Activated T-cell treated with anti-CD3 and anti-CD28 coated beads, Interleukin-2, amount 50 U/mL, for 24 hours (primary cell): ENCODE data around the gene C5.

Experiments
- DNase-seq: peaks from one replicate; pipeline ENCODE4 v3.0.0-alpha.2; 2020
- H3K27ac Mint-ChIP-seq: 2 replicates; pipeline ENCODE4 v1.8.0; 2020; ENCODE audit warnings: mild to moderate bottlenecking, mixed read lengths
- H3K27me3 Mint-ChIP-seq: 2 replicates; pipeline ENCODE4 v1.8.0; 2020; ENCODE audit warnings: mixed read lengths
- H3K36me3 Mint-ChIP-seq: 2 replicates; pipeline ENCODE4 v1.8.0; 2020; ENCODE audit warnings: low read depth, mixed read lengths
- H3K4me1 Mint-ChIP-seq: 2 replicates; pipeline ENCODE4 v1.8.0; 2020; ENCODE audit warnings: low read depth, mixed read lengths
- H3K4me3 Mint-ChIP-seq: 2 replicates; pipeline ENCODE4 v1.8.0; 2020; ENCODE audit warnings: mild to moderate bottlenecking, moderate library complexity, mixed read lengths
- H3K9me3 Mint-ChIP-seq: 2 replicates; pipeline ENCODE4 v1.8.0; 2020; ENCODE audit warnings: mixed read lengths

The C5 gene

DNA sequence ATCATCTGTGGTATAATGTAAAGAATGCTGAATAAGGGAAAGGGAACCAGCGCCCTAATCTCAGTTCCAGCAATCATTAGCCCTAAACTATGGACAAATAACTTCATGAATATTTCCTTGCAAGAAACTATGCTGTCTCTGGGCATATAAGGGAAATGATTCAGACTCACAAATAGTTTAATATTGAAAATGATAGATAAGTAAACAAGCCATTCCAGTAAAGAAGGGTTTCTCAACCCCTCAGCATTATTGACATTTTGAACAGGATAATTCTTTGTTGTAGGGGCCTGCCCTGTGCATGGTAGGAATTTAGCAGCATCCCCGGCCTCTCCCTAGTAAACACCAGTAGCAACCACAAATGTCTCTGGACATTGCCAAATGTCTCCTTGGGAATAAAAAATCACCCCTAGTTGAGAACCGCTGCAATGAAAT, 23.8 kb downstream of the C5 start:
- Mint-ChIP-seq H3K36me3 (no peaks in the 10 kb centered on the region), H3K4me3 (no peak overlapping the region), H3K4me1 (no peaks in the 10 kb centered on the region), H3K9me3 (no peaks in the 10 kb centered on the region), H3K27ac (no peak overlapping the region), H3K27me3 (no peaks in the 10 kb centered on the region)
- no peak for DNase-seq

DNA sequence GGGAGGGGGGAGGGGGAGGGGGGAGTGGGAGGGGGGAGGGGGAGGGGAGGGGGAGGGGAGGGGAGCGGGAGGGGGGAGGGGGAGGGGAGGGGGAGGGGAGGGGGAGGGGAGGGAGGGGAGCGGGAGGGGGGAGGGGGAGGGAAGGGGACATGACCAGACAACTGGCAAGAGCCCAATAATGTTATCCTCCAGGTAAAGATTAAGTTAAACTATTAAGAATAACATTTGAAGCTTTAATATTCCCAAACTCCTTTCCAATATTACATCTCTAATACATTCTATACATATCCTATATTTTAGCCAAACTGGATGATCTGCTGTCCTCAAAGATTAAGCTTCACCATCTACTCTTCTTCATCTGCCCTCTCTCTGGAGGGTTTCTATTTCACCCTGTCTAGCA, 25.8 kb downstream of the C5 start:
- Mint-ChIP-seq H3K36me3 (no peaks in the 10 kb centered on the region), H3K9me3 (no peaks in the 10 kb centered on the region), H3K27me3 (no peaks in the 10 kb centered on the region), H3K4me1 (no peaks in the 10 kb centered on the region), H3K27ac (no peak overlapping the region), H3K4me3 (no peak overlapping the region)
- DNase-seq: no peak

DNA sequence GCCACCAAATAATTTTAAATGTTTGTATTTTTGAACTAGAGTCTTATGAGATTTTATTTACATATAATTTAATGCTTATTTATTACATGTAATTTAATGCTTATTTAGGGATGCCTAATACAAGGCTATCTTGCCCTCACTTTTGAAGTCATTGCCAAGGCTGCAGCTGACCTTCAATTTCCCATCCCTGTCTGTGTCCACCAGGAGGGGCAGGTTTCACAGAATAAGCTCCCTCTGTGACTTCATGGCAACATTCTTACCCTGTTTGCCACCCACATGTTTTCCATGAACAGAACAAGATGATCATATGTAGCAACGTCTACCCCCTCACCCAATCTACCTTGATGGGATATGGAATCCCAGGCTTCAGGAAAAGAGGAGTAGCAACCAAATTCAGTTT, 27.0 kb downstream of the C5 start:
- no peak for DNase-seq
- no peaks in the 10 kb centered on the region for H3K9me3 Mint-ChIP-seq
- no peaks in the 10 kb centered on the region for H3K36me3 Mint-ChIP-seq
- no peaks in the 10 kb centered on the region for H3K27me3 Mint-ChIP-seq
- no peak overlapping the region for H3K27ac Mint-ChIP-seq
- H3K4me3 Mint-ChIP-seq: no peak overlapping the region
- no peaks in the 10 kb centered on the region for H3K4me1 Mint-ChIP-seq

GRCh38 chr9:121021301-121021700, 28.8 kb downstream of the C5 start:
- Mint-ChIP-seq H3K36me3 (no peaks in the 10 kb centered on the region), H3K4me3 (no peak overlapping the region), H3K9me3 (no peaks in the 10 kb centered on the region), H3K4me1 (no peaks in the 10 kb centered on the region), H3K27me3 (no peaks in the 10 kb centered on the region), H3K27ac (no peak overlapping the region)
- no peak for DNase-seq

DNA sequence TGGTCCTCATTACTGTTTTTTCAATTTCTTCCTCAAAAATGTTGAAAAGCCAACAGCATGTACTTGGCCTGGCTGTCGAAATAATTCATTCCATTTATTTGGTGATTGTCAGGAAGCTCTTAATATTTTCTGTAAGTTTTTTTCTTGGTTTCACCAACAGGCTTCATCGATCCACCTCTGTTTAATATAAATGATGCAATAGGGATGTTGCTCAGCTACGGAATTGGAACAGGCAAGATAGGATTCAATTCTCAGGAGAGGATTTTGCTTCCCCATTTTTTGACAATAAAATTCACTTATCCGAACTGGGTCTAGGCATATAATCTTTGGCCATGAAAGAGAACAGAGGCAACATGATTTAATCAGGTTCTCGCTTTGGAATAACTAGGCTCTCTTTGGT, 30.8 kb downstream of the C5 start:
- Mint-ChIP-seq H3K36me3 (no peaks in the 10 kb centered on the region), H3K4me1 (no peaks in the 10 kb centered on the region), H3K27ac (no peak overlapping the region), H3K4me3 (no peak overlapping the region), H3K27me3 (no peaks in the 10 kb centered on the region), H3K9me3 (no peaks in the 10 kb centered on the region)
- DNase-seq: no peak

DNA sequence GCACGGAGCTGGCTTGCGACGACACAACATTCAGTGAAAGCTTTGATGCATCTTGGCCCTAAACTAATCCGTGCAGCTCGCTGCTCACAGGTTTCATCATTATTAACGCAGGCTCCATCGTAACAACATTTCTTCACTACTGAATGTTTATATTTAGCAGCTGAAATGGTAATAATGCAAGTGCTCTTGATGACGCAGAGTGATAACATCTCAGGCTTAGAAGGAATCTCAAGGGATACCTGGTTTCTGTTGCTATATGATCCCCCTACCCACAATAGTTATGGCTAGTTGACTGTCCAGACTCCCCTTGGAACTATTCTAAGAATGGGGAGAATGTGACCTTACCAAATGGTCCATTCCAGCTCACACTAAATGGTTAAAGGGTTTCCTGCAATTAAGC, 36.2 kb downstream of the C5 start:
- H3K36me3 Mint-ChIP-seq: no peaks in the 10 kb centered on the region
- H3K9me3 Mint-ChIP-seq: no peaks in the 10 kb centered on the region
- no peaks in the 10 kb centered on the region for H3K27me3 Mint-ChIP-seq
- H3K27ac Mint-ChIP-seq: no peak overlapping the region
- DNase-seq: no peak
- H3K4me3 Mint-ChIP-seq: no peak overlapping the region
- peaks cover 1% of the 10 kb centered on the region for H3K4me1 Mint-ChIP-seq

DNA sequence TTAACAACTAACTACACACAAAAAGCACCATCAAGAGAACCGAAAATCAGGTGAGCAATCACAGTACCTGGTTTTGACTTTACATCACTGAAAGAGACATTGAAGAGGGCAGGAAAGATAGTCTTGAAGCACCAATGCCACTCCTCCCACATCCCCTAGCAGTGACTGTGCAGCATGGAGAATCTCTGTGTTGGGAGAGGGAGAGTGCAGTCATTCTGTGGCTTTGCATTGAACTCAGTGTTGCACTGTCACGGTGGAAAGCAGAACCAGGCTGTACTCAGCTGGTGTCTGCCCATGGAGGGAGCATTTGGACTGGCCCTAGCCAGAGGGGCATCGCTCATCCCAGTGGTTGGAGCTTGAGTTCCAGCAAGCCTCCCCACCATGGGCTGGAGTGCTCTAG, 40.4 kb downstream of the C5 start:
- Mint-ChIP-seq H3K27me3 (no peaks in the 10 kb centered on the region), H3K4me3 (no peak overlapping the region), H3K27ac (no peak overlapping the region), H3K4me1 (peaks cover 1% of the 10 kb centered on the region), H3K36me3 (no peaks in the 10 kb centered on the region), H3K9me3 (no peaks in the 10 kb centered on the region)
- DNase-seq: no peak

DNA sequence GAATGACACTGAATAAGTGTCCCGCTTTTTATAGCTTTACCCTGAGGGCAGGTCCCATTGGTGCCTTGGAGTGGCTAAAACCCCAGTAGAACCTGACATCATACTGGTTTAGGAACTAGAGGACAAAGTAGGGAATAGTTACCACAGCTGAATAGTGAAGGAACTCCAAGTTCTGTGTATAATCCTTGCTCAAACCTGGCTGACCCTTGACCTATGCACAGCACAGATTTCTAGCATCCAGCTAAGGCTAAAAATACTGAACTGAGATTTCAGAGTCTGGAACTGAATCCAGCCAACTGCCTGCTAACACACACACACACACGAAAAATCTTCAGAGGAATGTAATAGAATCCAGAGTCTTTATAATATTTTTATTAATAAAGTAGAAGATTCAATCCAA, 50.8 kb downstream of the C5 start:
- H3K9me3 Mint-ChIP-seq: no peaks in the 10 kb centered on the region
- no peak overlapping the region for H3K27ac Mint-ChIP-seq
- no peaks in the 10 kb centered on the region for H3K27me3 Mint-ChIP-seq
- DNase-seq: no peak
- no peaks in the 10 kb centered on the region for H3K36me3 Mint-ChIP-seq
- no peaks in the 10 kb centered on the region for H3K4me1 Mint-ChIP-seq
- no peak overlapping the region for H3K4me3 Mint-ChIP-seq

GRCh38 chr9:120998111-120998510, 52.0 kb downstream of the C5 start:
- Mint-ChIP-seq H3K27ac (no peak overlapping the region), H3K4me3 (no peak overlapping the region), H3K4me1 (no peaks in the 10 kb centered on the region), H3K27me3 (no peaks in the 10 kb centered on the region), H3K9me3 (no peaks in the 10 kb centered on the region), H3K36me3 (no peaks in the 10 kb centered on the region)
- DNase-seq: no peak

DNA sequence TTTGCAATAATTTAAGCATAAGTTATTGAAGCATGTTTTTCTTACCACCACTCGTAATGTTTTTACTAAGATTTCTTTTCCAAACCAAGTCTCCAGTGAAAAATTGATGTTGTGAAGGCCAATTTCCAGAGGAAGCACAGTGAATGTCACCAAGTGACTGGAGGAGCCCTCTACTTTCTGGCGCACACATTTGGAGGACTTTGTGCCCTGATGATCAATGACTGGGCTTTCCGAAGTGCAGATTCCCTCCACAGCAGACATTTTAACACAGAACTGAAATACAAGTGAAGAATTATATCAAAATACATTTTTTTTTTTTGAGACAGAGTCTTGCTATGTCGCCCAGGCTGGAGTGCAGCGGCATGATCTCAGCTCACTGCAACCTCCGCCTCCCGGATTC, 52.6 kb downstream of the C5 start:
- no peak overlapping the region for H3K27ac Mint-ChIP-seq
- no peaks in the 10 kb centered on the region for H3K27me3 Mint-ChIP-seq

DNA sequence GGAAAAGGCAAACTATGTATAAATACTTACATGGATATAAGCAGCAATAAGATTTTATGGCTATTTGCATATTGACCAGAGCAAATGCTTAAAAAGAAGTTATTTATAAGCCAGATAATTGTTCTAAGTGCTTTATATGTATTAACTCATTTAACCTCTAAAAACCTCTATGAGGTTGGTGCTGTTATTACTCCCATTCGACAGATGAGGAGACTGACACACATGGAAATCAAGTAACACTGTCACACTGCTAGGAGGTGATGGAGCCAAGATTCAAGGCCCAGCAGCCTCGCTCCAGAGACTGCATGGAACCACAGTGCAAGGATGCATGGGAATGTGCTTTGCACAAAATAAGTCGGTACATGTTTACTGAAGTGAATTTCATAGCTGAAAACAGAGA, 53.7 kb downstream of the C5 start:
- Mint-ChIP-seq H3K27ac (no peak overlapping the region), H3K27me3 (no peaks in the 10 kb centered on the region), H3K4me3 (no peak overlapping the region), H3K36me3 (no peaks in the 10 kb centered on the region), H3K9me3 (no peaks in the 10 kb centered on the region), H3K4me1 (no peaks in the 10 kb centered on the region)
- no peak for DNase-seq

More for the DNA sequence above, 52.6 kb downstream of the C5 start:
- H3K4me1 Mint-ChIP-seq: no peaks in the 10 kb centered on the region
- no peaks in the 10 kb centered on the region for H3K9me3 Mint-ChIP-seq
- H3K36me3 Mint-ChIP-seq: no peaks in the 10 kb centered on the region
- no peak overlapping the region for H3K4me3 Mint-ChIP-seq
- no peak for DNase-seq

DNA sequence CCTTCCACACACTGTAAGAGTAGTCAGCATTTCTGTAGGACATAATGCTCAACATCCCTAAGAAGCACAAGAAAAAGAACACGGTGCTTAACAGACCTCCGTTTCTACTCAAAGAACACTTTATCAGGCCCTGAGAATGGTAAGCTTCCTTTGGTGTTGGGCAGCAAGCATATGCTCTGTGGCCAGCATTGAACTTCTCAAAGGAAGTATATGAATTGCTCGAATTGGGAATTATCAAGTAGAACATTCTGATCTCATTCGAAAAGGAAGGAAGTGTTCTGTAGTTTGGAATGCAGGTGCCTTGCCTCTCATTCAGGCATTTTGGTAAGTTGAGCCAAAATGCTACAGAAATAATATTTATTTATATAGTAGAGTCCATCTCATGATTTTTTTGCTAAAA, 61.0 kb downstream of the C5 start:
- no peaks in the 10 kb centered on the region for H3K36me3 Mint-ChIP-seq
- no peaks in the 10 kb centered on the region for H3K9me3 Mint-ChIP-seq
- H3K27me3 Mint-ChIP-seq: no peaks in the 10 kb centered on the region
- H3K4me1 Mint-ChIP-seq: no peaks in the 10 kb centered on the region
- no peak overlapping the region for H3K4me3 Mint-ChIP-seq
- no peak overlapping the region for H3K27ac Mint-ChIP-seq
- no peak for DNase-seq

DNA sequence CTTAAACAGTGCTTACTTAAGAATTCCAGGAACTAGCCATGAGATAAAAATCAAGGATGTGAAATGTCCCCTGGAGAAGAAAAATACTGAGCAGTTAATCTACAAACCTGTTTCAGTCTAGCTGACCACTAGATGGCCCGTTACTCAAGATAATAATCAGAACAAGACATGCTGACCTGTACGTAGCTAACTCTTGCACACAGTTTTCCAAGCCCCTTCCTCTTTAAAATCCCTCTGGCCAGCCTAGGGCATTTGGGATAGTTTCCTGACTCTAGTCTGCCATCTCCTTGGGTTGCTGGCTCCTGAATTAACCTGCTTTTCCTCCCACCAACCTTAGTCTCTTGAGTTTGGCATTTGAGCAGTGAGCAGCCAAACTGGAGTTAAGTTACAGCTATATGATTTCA, 64.3 kb downstream of the C5 start:
- H3K9me3 Mint-ChIP-seq: no peaks in the 10 kb centered on the region
- no peak overlapping the region for H3K4me3 Mint-ChIP-seq
- no peak overlapping the region for H3K27ac Mint-ChIP-seq
- no peak for DNase-seq
- H3K27me3 Mint-ChIP-seq: no peaks in the 10 kb centered on the region
- no peaks in the 10 kb centered on the region for H3K36me3 Mint-ChIP-seq
- H3K4me1 Mint-ChIP-seq: peaks cover 2% of the 10 kb centered on the region

DNA sequence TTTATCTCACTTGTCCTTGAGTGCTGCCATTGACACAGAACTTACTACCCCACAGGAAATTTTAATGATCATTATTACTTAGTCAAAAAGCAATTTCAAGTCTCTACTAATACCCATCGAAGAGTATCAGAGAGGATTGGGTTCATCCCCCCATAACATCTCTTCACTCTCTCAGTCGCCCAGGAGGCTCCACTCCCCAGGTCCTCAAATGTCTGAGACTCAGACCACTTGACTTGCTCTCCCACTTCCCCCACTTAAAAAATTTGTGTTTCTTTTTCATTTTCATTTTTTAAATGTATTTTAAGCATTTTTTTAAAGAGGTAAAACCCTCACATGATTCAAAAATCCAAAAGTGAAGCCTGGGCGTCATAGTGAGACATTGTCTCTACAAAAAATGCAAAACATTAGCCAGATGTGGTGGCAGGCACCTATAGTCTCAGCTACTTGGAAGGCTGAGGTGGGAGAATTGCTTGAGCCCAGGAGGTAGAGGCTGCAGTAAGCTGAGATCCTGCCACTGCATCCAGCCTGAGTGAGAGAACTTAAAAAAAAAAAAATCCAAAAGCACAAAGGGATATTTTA, 66.7 kb downstream of the C5 start:
- H3K9me3 Mint-ChIP-seq: no peaks in the 10 kb centered on the region
- no peak overlapping the region for H3K4me3 Mint-ChIP-seq
- no peak overlapping the region for H3K27ac Mint-ChIP-seq
- no peaks in the 10 kb centered on the region for H3K27me3 Mint-ChIP-seq
- no peak for DNase-seq
- no peaks in the 10 kb centered on the region for H3K36me3 Mint-ChIP-seq
- H3K4me1 Mint-ChIP-seq: peaks cover 2% of the 10 kb centered on the region

GRCh38 chr9:120982836-120983235, 67.2 kb downstream of the C5 start:
- Mint-ChIP-seq H3K4me3 (no peak overlapping the region), H3K36me3 (no peaks in the 10 kb centered on the region), H3K4me1 (peaks cover 2% of the 10 kb centered on the region), H3K27me3 (no peaks in the 10 kb centered on the region), H3K9me3 (no peaks in the 10 kb centered on the region), H3K27ac (no peak overlapping the region)
- DNase-seq: no peak

GRCh38 chr9:120980951-120981350, 69.1 kb downstream of the C5 start:
- Mint-ChIP-seq H3K27ac (no peak overlapping the region), H3K9me3 (no peaks in the 10 kb centered on the region)

More at GRCh38 chr9:120980951-120981350, 69.1 kb downstream of the C5 start:
- Mint-ChIP-seq H3K27me3 (no peaks in the 10 kb centered on the region), H3K36me3 (no peaks in the 10 kb centered on the region), H3K4me1 (peaks cover 2% of the 10 kb centered on the region), H3K4me3 (no peak overlapping the region)
- DNase-seq: no peak
